Measurements from ENCODE around the gene SLC44A4.

The SLC44A4 gene

GRCh38 chr6:31878726-31879125 is at the start of gene SLC44A4:
TSS of gene SLC44A4 (minus strand) at chr6:31878997. CDS start at chr6:31878980, 17 bp downstream.
- TF ChIP-seq ZFX (IDR thresholded peaks at IDR 0.05) (no peak), CTCF (conservative IDR thresholded peaks at IDR 0.05) (no peak)
- peak within 1 kb of the TSS; percentile 86 for H3K27ac ChIP-seq

GRCh38 chr6:31928672-31928939 is 49.8 kb upstream of the SLC44A4 start:
- no peak overlapping the region for H3K27ac ChIP-seq
- no peak for TF ChIP-seq CTCF (conservative IDR thresholded peaks at IDR 0.05)
- no peak for TF ChIP-seq ZFX (IDR thresholded peaks at IDR 0.05)

- TF ChIP-seq CTCF (conservative IDR thresholded peaks at IDR 0.05) (no peak), ZFX (IDR thresholded peaks at IDR 0.05) (no peak)
- no peak overlapping the region for H3K27ac ChIP-seq
These were observed 49.3 kb upstream of the SLC44A4 start for GRCh38 chr6:31927863-31928671.

DNA sequence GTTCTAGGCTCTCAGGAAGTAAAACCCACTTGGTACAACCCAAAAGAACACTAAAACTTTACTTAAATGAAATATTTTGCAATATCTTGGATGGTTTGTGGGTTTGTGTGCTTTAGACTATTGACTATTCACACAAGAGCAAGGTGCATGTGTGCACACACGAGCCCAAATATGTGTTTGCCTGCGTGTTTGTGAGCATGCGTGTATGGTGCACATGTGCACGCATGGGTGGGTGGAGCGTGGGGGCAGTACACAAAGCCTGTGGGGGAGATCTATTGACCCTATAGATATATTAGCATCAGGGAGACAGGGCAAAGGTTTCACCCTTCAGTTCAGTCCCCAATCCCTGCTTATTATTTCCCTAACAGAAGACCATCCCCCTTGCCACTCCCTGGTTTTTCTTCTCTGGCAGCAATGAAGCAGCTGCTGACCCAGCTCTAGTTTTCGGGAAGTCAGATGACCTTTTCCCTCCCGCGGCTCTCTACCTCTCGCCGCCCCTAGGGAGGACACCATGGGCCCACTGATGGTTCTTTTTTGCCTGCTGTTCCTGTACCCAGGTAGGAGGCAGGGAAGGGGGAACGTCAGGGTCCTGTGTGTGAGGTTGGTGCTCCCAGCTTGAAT is 48.6 kb upstream of the SLC44A4 start, which contains the start of gene C2:
TSS of gene C2 (plus strand) at position 476 of the 621 bp plus-strand sequence. CDS start at position 512, 36 bp downstream.
- no peak within 1 kb of the TSS for H3K27ac ChIP-seq
- TF ChIP-seq ZFX (IDR thresholded peaks at IDR 0.05) (no peak), CTCF (conservative IDR thresholded peaks at IDR 0.05) (no peak)

GRCh38 chr6:31922942-31923341 is 44.1 kb upstream of the SLC44A4 start:
- TF ChIP-seq ZFX (IDR thresholded peaks at IDR 0.05) (no peak), CTCF (conservative IDR thresholded peaks at IDR 0.05) (no peak)
- H3K27ac ChIP-seq, result no peak overlapping the region

- H3K27ac ChIP-seq, result peak overlapping the region; percentile 75
- no peak for TF ChIP-seq CTCF (conservative IDR thresholded peaks at IDR 0.05)
- no peak for TF ChIP-seq ZFX (IDR thresholded peaks at IDR 0.05)
These were observed 42.0 kb upstream of the SLC44A4 start for GRCh38 chr6:31920811-31921210.

- TF ChIP-seq ZFX (IDR thresholded peaks at IDR 0.05) (no peak), CTCF (conservative IDR thresholded peaks at IDR 0.05) (no peak)
- peak overlapping the region; percentile 75 for H3K27ac ChIP-seq
These were observed 41.0 kb upstream of the SLC44A4 start for GRCh38 chr6:31919624-31920303.
